Measurements from ENCODE around the gene ANKS6.
"Not testable (repeated sequence)": the region's sequence is repeated elsewhere in the genome, so short reads cannot be mapped to it uniquely, and the experiment has no call there.

The ANKS6 gene

GRCh38 chr9:98698856-98699255 lies 97.5 kb downstream of the ANKS6 start:
- no peak for DNase-seq

- DNase-seq = no peak
These were observed 101.4 kb downstream of the ANKS6 start for GRCh38 chr9:98694943-98695342.

GRCh38 chr9:98692392-98692791 lies 104.0 kb downstream of the ANKS6 start:
- no peak for DNase-seq

GRCh38 chr9:98691890-98692289 lies 104.5 kb downstream of the ANKS6 start:
- DNase-seq = no peak

GRCh38 chr9:98690686-98691085 lies 105.7 kb downstream of the ANKS6 start:
- DNase-seq = no peak

GRCh38 chr9:98688710-98689495 lies 107.5 kb downstream of the ANKS6 start:
- no peak for DNase-seq

GRCh38 chr9:98687911-98688310 lies 108.4 kb downstream of the ANKS6 start:
- DNase-seq = no peak

GRCh38 chr9:98686961-98687855 lies 109.1 kb downstream of the ANKS6 start:
- DNase-seq = no peak

- not testable (repeated sequence) for DNase-seq
These were observed 111.5 kb downstream of the ANKS6 start for GRCh38 chr9:98684816-98685215.
